ENCODE measurements around the gene LDHD. TPM values are rescaled to one million over a fixed set of nuclear protein-coding genes. Genes with fewer than 3 reads are reported as not detected.

The LDHD gene
- polyA plus RNA-seq, 2 of the 4 experiments (the other 2 are of a cell fraction) = 0.79 to 1.1 TPM

- no peak for TF ChIP-seq CHD4 (IDR thresholded peaks at IDR 0.05; ENCODE audit: borderline replicate concordance)
- no peak for TF ChIP-seq RARB (CRISPR knock-in tag; IDR thresholded peaks at IDR 0.05)
- no peak for TF ChIP-seq SMC3 (IDR thresholded peaks at IDR 0.05)
- TF ChIP-seq NFE2L2 (conservative IDR thresholded peaks at IDR 0.05; ENCODE audit: low read length) = no peak
- TF ChIP-seq ELK1 (IDR thresholded peaks at IDR 0.05; ENCODE audit: low read depth, low read length) = no peak
- no peak for TF ChIP-seq FOSL2 (IDR thresholded peaks at IDR 0.05)
- no peak for TF ChIP-seq FOSL2 (CRISPR knock-in tag; IDR thresholded peaks at IDR 0.05)
- TF ChIP-seq RFX5 (IDR thresholded peaks at IDR 0.05) = no peak
- no peak for TF ChIP-seq RCOR1 (IDR thresholded peaks at IDR 0.05; ENCODE audit: low read depth, low read length)
- TF ChIP-seq RNF2 (IDR thresholded peaks at IDR 0.05; ENCODE audit: borderline replicate concordance, low read depth) = no peak
- no peak for TF ChIP-seq NPAS2 (CRISPR knock-in tag; IDR thresholded peaks at IDR 0.05; ENCODE audit: borderline replicate concordance)
- TF ChIP-seq CHD2 (IDR thresholded peaks at IDR 0.05; ENCODE audit: low read length, partially characterized antibody) = no peak
- TF ChIP-seq ZFP36 (IDR thresholded peaks at IDR 0.05; ENCODE audit: borderline replicate concordance, partially characterized antibody) = no peak
- no peak for TF ChIP-seq POLR2A (IDR thresholded peaks at IDR 0.05; ENCODE audit: low read length)
- TF ChIP-seq, protein P1, sequence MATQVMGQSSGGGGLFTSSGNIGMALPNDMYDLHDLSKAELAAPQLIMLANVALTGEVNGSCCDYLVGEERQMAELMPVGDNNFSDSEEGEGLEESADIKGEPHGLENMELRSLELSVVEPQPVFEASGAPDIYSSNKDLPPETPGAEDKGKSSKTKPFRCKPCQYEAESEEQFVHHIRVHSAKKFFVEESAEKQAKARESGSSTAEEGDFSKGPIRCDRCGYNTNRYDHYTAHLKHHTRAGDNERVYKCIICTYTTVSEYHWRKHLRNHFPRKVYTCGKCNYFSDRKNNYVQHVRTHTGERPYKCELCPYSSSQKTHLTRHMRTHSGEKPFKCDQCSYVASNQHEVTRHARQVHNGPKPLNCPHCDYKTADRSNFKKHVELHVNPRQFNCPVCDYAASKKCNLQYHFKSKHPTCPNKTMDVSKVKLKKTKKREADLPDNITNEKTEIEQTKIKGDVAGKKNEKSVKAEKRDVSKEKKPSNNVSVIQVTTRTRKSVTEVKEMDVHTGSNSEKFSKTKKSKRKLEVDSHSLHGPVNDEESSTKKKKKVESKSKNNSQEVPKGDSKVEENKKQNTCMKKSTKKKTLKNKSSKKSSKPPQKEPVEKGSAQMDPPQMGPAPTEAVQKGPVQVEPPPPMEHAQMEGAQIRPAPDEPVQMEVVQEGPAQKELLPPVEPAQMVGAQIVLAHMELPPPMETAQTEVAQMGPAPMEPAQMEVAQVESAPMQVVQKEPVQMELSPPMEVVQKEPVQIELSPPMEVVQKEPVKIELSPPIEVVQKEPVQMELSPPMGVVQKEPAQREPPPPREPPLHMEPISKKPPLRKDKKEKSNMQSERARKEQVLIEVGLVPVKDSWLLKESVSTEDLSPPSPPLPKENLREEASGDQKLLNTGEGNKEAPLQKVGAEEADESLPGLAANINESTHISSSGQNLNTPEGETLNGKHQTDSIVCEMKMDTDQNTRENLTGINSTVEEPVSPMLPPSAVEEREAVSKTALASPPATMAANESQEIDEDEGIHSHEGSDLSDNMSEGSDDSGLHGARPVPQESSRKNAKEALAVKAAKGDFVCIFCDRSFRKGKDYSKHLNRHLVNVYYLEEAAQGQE (IDR thresholded peaks at IDR 0.05) = no peak
- FAIRE-seq (no peak), ATAC-seq (no peak), DNase-seq (ENCODE audit: low read depth in 1 of 2, low spot score in 1 of 2) (no peak)
- POLR2A ChIA-PET = interaction anchor here (1.1 to 1.3 kb wide), 2 partner anchors 114 to 127 kb away, joined by 13 to 14 read pairs; partner anchors contain the start of genes WDR59 and ZNRF1
- no peaks in the 10 kb centered on the region for H3K9me3 ChIP-seq
- H3K27ac ChIP-seq = no peak overlapping the region
- peaks cover 47% of the 10 kb centered on the region for H3K4me1 ChIP-seq
- no peak overlapping the region for H3K4me3 ChIP-seq
- H3K4me2 ChIP-seq = no peak overlapping the region
- WGBS (ENCODE audit: missing lambda C conversion rate) = 83% methylated on average over 25 of the region's 26 CpGs
- CTCF ChIA-PET = interaction anchor here (0.6 to 13.4 kb wide), 45 partner anchors 8 to 686 kb away, joined by 3 to 252 read pairs (median 6); partner anchors contain the start of genes FA2H, WDR59 and ZNRF1
Measured at GRCh38 chr16:75111961-75112733, 4.4 kb downstream of the LDHD start.

DNA sequence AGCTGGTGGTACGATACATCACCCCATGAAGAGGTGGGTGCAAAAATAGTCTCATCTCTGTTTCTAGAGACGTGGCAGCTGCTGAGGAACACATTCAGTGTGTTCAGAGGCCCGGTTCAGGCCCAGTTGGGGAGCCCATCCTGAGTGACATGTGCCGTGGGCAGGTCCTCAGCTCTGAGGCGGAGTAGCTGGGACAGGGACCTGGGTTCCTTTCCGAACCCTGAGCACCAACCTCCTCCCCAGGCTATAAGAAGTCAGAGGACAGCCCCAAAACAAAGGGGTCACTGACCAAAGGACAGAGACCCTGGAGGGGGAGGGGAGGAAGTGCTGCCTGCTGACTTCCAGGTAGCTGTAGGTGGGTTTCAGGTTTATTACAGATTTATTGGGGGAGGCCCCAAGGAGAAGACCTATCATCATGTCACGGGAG, 5.1 kb downstream of the LDHD start:
- 62% methylated on average over 6 of the region's 7 CpGs for WGBS (ENCODE audit: missing lambda C conversion rate)
- no peak for FAIRE-seq
- TF ChIP-seq RNF2 (IDR thresholded peaks at IDR 0.05; ENCODE audit: borderline replicate concordance, low read depth) (no peak), RAD21 (conservative IDR thresholded peaks at IDR 0.05 in 1 of 2, IDR thresholded peaks at IDR 0.05 in 1 of 2) (peak in 1 of 2 experiments; percentile 7; a peak in 1 of 5 replicates), CEBPB (IDR thresholded peaks at IDR 0.05) (no peak), ZNF302 (CRISPR knock-in tag; IDR thresholded peaks at IDR 0.05) (no peak), JUN (IDR thresholded peaks at IDR 0.05) (no peak), ZFP36 (IDR thresholded peaks at IDR 0.05; ENCODE audit: borderline replicate concordance, partially characterized antibody) (no peak)
- CTCF ChIA-PET = interaction anchor here (0.6 to 13.4 kb wide), 52 partner anchors 9 to 685 kb away, joined by 3 to 252 read pairs (median 6); partner anchors contain the start of genes FA2H, WDR59 and ZNRF1
- Histone ChIP-seq H3K27ac (peak overlapping the region in 1 of 2 experiments; percentile 90; a peak in 4 of 6 replicates), H3K4me3 (no peak overlapping the region), H3K4me2 (peak overlapping the region; percentile 77), H3K4me1 (peaks cover 47% of the 10 kb centered on the region), H3K9me3 (no peaks in the 10 kb centered on the region)
- ATAC-seq = peak in 1 of 2 experiments; percentile 13; a peak in 3 of 6 replicates
- POLR2A ChIA-PET = interaction anchor here (1.1 to 1.3 kb wide), 2 partner anchors 113 to 126 kb away, joined by 13 to 14 read pairs; partner anchors contain the start of genes WDR59 and ZNRF1
- no peak for DNase-seq (ENCODE audit: low read depth in 1 of 2, low spot score in 1 of 2)
